ENCODE data around the gene GAK.
"Not testable (repeated sequence)": the region's sequence is repeated elsewhere in the genome, so short reads cannot be mapped to it uniquely, and the experiment has no call there.

Gene GAK

GRCh38 chr4:952881-953573, 20.9 kb upstream of the GAK start:
- no peak for DNase-seq (ENCODE audit: low read depth in 2 of 2, low spot score in 1 of 2)

- no peak for DNase-seq (ENCODE audit: low read depth in 2 of 2, low spot score in 1 of 2)
Observed at GRCh38 chr4:951594-952468, 19.7 kb upstream of the GAK start.

- DNase-seq (ENCODE audit: low read depth in 2 of 2, low spot score in 1 of 2) = no peak
Observed at GRCh38 chr4:951186-951585, 19.1 kb upstream of the GAK start.

GRCh38 chr4:950136-951020, 18.3 kb upstream of the GAK start:
- DNase-seq (ENCODE audit: low read depth in 2 of 2, low spot score in 1 of 2) = no peak

GRCh38 chr4:949656-950055, 17.5 kb upstream of the GAK start:
- DNase-seq (ENCODE audit: low read depth in 2 of 2, low spot score in 1 of 2) = no peak

- DNase-seq (ENCODE audit: low read depth in 2 of 2, low spot score in 1 of 2) = no peak
Observed at GRCh38 chr4:948936-949300, 16.8 kb upstream of the GAK start.

- no peak for DNase-seq (ENCODE audit: low read depth in 2 of 2, low spot score in 1 of 2)
Observed at GRCh38 chr4:948101-948935, 16.2 kb upstream of the GAK start.

GRCh38 chr4:947491-947971, 15.4 kb upstream of the GAK start:
- DNase-seq (ENCODE audit: low read depth in 2 of 2, low spot score in 1 of 2) = no peak

- no peak for DNase-seq (ENCODE audit: low read depth in 2 of 2, low spot score in 1 of 2)
Observed at GRCh38 chr4:946517-947471, 14.7 kb upstream of the GAK start.

GRCh38 chr4:946103-946450, 14.0 kb upstream of the GAK start:
- DNase-seq (ENCODE audit: low read depth in 2 of 2, low spot score in 1 of 2) = no peak

- DNase-seq (ENCODE audit: low read depth in 2 of 2, low spot score in 1 of 2) = no peak
Observed at GRCh38 chr4:945274-946102, 13.4 kb upstream of the GAK start.

- DNase-seq (ENCODE audit: low read depth in 2 of 2, low spot score in 1 of 2) = not testable (repeated sequence)
Observed at GRCh38 chr4:939508-939907, 7.4 kb upstream of the GAK start.

- no peak for DNase-seq (ENCODE audit: low read depth in 2 of 2, low spot score in 1 of 2)
Observed at GRCh38 chr4:932713-933070, 576 bp upstream of the GAK start.

- DNase-seq (ENCODE audit: low read depth in 2 of 2, low spot score in 1 of 2) = no peak
Observed at GRCh38 chr4:931194-931959, 739 bp downstream of the GAK start.

- DNase-seq (ENCODE audit: low read depth in 2 of 2, low spot score in 1 of 2) = no peak
Observed at GRCh38 chr4:930827-931193, 1.3 kb downstream of the GAK start.

GRCh38 chr4:930028-930551, 2.0 kb downstream of the GAK start:
- no peak for DNase-seq (ENCODE audit: low read depth in 2 of 2, low spot score in 1 of 2)

GRCh38 chr4:929096-929765, 2.9 kb downstream of the GAK start:
- DNase-seq (ENCODE audit: low read depth in 2 of 2, low spot score in 1 of 2) = no peak

Measured in stimulated activated CD8-positive, alpha-beta memory T cell treated with anti-CD3 and anti-CD28 coated beads, Interleukin-4, amount 100 ng/mL, for 4 hours (primary cell).